Raji (cell line): ENCODE measurements around the gene MED29.

Experiments used
- POLR2A ChIP-seq: IDR thresholded peaks from 2 replicates; pipeline ENCODE4 v1.6.1; 2011; ENCODE audit warnings: low read depth, low read length, control low read depth; ENCODE audit not compliant: insufficient read depth

MED29 gene

DNA sequence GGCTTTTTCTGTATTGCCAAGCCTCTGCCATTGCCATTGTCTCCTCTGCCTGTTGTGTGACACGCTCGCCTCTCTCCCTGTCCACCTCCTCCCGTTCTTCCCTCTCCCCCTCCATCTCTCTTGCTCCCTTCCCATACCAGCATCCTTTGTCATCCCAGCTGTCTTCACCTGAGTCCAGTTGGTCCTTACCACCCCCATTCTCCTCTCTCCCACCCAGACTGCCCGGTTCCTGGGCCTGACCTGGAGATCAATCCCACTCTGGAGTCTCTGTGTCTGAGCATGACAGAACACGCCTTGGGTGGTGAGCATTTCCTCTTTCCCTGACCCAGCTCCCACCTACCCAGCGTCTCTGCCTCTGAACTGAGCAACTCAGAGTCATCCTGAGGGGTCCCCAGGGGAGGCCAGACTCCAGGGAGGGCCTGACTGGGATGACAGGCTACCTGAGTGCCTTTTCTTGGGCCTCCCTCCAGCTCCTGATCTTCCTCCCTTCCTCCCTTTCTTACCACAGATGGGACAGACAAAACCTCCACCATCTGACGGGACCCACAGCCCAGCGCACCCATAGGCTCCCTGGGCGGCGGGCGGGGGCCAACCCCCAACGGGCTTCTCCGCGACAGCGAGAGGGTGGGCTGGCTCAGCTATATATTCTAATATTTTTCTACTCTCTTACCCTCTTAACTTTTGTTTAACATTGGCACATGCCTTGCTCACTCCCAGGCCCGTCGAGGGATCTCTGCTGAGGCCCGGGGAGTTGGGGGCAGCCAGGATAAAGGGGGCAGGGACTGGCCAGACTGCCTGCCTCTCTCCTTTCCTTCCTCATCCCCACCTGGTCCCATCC lies 8.0 kb upstream of the MED29 start:
- TF ChIP-seq POLR2A: no peak

DNA sequence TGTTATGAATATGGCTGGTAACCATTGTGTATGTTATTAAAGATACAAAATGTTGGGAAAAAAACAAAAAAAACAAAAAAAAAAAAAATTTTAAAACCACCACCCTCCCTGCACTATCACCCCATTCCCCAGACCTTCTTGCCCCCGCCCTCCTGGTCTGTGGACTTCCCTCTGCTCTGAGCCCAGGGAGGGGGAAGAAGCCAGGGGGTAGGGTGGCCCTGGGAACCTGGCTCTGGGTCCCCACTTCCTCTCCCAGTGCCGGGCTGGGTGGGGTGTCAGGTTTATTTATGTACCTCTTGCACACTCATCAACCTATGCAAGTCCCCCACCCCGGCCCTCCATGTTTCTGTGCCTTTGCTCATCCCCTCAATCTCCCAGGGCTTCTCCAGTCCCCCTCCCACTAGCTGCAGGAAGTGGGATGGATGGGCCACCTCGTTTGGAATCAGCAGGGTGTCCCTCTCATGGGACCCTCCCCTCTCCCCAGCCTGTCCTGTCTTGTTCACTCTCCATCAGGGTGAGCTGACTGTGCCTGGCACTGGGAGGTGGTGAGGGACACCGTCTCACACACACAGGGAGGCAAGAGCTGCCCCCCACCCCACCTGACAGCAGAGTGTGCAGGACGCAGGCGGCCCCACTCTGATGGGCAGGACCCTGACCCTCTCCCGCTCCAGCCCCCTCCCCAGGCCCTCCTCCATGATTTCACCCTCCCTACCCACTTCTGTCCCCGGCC lies 6.2 kb upstream of the MED29 start:
- TF ChIP-seq POLR2A: no peak

DNA sequence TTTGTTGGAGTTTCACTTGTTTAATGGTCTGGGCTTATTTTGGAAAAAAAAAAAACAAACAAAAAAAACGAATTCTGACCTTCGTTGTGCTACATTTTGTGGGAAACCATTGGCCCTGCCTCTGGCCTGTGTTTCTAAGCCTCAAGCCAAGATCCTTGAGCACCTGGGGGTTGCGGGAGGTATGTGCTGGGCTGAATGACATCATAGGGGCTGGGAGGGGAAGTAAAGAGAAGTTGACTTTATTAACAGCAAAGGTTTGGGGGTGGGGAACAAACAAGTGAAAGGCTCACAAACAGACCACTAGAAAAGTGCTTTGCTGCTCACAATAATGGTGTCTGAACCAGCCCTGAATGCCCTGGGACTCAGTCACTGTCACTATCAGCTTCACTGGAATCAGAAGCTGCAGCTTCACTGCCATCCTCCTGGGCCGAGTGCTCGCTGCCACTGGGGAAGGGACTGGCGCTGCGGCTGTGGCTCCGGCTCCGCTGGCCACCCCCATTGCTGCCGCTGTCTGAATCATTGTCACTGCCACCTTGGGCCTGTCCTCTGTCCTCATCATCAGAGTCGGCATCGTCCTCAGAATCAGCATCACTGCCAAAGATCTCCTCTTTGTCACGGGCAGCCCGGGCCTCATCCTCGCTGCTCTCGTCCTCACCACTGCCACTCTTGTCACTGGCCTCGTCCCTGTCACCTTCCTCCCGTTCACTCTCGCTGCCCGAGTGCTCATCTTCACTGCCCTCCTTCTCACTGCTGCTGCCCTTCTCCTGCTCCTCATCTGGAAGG lies 5.4 kb upstream of the MED29 start:
- no peak for TF ChIP-seq POLR2A

DNA sequence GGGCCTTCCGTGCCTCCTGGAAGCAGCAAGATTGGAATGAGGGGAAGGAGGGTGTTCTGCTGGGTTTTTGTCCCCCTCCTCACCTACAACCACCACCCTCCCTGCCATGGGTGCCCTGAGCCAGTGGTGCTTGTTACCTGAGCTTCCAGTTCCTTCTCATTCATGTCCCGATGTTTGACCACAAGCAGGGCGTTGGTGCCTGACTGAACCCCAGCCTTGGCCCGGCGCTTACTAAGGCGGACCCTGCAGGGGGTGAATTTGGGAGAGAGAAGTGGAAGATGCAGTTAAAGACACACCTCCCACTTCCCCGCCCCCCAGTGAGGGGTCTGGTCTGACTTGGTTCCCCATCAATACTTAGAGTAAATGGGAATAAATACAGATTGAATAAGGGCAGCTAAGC lies 4.6 kb upstream of the MED29 start:
- no peak for TF ChIP-seq POLR2A

DNA sequence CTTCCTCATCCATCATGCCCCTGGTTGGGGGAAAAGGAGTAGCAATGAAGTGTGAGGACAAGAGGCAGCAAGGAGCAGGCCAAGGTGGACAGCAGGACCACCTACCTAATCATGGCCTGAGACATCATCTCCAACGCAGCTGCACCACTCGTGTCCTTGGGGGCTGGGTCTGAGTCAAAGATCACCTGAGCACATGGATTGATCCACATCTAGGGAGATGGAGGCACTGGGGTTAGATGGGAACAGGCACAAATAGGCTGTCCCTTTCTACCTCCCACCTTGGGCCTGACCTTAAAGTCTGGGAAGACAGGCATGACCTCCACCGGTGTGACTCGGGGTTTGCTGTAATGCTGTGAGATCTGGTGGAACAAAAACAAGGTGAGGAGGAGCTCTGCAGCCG lies 2.5 kb upstream of the MED29 start:
- no peak for TF ChIP-seq POLR2A

DNA sequence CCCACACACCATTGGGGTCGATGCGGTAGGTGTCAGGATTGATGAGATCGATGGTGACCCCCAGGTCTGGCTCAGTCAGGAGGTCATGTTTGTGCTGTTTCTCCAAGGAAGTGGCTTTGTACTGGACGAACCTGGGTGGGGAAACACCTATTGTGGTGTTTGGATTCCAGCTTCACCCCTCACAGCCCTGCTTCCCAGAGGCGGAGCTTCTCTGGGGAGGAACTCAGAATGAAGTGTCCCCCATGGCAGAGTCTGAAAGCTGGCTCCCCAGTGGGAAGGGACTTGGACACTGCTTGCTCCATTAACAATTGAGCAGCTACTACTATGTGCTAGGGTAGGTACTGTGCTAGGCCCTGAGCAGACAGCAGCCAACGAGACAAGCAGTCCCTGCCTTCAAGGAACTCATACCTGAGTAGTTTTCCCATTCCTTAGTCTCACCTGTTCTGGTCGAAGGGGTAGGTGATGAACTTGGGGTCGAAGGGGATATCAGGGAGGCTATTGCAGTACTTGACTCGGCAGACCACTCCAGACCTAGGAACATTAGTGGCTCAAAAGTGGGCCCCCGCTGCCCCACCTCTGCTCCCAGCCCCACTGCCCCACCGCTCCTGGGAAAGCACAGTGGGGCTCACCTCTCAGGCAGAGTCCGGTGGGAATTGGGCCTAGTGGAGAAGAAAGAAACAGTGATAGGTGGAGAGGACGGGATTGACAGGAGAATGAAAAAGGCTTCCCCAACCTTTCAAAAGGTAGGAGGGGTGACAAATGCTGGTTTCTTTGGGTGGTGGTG lies 1.4 kb upstream of the MED29 start:
- TF ChIP-seq POLR2A: no peak

DNA sequence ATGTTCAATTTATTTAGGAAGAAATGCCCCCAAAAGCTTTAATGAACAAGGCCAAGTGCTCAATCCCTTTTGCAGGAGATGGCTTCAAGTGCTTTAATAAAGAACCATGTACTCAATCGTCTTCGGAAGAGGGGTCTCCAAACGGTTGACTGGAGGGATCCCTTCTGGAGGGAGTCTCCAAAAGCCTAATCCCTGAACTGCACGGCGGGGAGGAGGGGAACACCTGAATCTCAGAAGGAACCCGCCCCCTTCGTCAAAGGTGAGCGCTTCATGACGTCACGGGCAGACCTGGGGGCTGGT lies 777 bp upstream of the MED29 start:
- no peak for TF ChIP-seq POLR2A

DNA sequence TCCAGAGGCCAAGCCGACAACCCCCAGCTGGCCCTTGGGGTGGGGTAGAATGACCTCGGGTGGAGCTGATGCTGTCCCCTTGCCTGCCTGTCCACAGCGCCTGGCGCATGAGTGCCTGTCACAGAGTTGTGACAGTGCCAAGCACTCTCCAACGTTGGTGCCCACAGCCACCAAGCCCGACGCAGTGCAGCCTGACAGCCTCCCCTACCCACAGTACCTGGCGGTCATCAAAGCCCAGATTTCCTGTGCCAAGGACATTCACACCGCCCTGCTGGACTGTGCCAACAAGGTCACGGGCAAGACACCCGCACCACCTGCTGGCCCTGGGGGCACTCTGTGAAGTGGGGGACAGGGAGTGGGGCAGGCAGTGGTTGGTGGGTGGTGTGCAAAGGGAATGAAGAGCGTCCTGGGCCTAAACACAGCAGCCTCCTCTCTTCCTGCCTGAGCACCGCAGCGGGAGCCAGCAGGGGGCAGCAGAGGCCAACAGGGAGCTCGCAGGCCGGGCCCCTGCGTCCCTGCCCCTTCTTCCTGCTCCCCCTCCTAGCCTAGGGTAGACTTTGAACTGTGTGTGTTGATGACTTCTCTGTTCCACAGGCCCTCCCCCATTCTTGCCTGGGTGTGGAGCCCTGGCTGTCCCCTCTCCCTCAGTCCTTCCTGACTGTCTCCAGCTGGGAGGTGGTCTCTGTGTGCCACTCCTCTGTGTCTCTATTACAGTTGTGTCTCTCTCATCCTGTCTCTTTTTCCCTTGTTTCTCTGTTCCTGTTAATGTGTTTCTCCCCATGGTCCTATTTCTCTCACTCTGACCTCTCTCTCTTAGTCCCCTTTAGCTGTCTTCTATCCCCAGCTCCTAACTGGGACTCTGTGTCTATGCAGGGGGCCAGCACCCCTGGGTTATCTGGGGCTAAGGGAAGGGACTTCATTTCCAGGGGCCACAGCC lies 6.5 kb downstream of the MED29 start:
- peak; percentile 48; the same call in 1 of the 2 replicates for TF ChIP-seq POLR2A

DNA sequence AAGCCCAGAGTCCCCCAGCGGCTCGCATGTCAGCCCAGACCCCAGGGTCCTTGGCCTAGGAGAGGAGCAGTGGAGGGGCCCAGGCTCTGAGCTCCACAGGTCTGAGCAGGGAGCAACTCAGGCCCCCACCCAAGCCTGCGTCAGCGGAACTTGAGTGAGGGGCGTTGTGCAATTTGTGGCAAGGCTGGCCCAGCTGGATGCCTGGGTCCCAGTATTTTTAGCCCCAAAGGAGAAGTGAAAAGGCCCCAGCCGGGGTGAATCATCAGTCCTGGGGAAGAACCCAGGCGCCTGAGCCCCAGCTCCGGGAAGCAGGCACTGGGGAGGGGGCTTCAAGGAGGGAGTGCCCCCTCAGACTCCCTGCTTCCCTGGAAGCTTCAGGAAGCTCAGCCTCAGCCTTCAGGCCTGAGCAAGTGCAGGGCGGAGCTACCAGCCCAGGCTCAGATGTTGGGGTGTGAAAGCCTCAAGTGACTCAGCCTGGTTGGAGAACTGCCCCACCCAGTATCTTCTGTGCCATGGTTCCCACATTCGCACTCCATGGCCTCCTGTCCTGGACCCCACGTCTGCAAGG lies 7.2 kb downstream of the MED29 start:
- TF ChIP-seq POLR2A: no peak

DNA sequence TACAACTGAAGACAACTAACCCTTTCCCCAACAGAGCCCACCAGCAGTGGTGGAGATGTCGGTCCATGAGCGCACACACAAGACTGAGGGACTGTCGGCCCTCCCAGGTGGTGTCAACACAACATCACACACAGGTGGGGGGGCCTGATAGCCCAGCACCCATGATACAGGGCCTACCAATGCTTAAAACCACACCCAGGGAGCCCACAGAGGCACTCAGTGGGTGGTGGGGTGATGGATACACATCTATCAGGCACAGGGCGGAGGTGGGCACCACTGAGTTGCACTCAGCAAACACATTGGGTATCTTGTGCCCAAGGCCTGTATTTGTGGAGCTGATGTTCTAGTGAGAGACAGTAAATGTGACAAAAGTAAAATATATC lies 8.5 kb downstream of the MED29 start:
- TF ChIP-seq POLR2A: no peak

DNA sequence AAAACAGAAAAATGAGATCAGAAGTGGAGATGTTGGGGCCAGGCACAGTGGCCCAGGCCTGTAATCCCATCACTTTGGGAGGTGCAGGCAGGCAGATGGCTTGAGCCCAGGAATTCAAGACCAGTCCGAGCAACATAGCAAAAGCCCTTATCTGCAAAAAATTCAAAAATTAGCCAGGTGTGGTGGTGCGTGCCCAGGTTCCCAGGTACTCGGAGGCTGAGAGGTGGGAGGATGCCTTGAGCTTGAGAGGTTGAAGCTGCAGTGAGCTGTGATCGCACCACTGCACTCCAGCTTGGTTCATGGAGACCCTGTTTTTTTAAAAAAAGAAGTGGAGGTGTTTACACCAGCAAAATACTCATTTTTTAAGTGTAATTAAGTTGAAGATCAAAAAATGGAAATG lies 8.9 kb downstream of the MED29 start:
- 0 out of 2 replicates have a peak, but pooled peaks have one; percentile 13 for TF ChIP-seq POLR2A

DNA sequence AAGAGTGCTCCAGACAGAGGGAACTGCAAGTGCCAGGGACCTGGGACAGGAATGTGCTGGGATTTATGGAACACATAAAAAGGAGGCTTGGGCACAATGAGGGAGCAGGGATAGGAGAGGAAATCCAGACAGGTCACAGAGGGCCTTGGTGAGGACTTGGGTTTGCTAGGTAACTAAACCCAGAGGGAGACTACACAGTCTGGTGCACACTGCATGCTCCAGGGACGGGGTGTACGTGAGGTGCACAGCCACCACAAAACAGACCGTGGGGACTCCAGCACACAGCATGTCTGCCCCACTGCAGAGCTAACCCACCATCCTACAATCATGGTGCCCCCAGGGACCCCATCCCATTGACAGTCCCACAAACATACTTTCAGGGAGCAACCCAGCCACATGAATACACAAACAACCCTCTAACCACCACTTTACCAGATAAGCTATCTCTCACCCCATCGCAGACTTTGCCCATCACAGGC lies 9.9 kb downstream of the MED29 start:
- TF ChIP-seq POLR2A: no peak

DNA sequence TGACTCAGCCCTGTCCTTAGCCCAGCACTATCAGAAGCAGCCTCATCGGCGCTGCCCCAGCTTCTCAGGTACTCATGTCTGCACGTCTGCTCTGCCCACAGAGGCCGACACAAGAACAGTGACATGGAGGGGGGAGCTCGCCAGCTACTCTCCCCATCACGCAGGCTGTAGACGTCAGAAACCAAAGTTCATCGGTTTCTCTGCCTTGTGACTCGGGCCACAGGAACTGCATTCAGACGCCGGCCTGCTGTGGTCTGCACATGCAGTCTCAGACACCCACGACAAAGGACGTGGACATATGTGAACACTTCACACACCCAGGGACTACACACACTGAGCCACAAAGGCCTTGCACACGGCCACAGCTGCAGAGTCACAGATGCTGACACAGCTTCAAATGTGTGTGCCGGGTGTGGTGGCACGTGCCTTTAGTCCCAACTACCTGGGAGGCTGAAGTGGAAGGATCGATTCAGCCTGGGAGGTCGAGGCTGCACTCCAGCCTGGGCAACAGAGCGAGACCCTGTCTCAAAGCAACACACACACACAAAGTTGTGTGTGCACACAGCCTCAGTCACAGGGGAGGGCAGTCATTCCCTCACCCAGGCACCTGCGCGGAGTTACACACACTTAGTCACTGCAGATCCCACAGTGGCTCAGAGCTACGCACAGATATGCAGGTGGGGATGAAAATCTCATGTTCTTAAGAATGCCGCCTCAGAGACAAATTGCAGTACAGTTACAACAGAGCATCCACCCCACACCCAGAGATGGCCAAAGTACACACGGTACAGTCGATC lies 10.6 kb downstream of the MED29 start:
- TF ChIP-seq POLR2A: no peak
